Thyroid gland (tissue), 4 donors: ENCODE measurements around the gene TCHP. TPM values are rescaled to one million over a fixed set of nuclear protein-coding genes. Genes with fewer than 3 reads are reported as not detected.
"Not testable (repeated sequence)": the region's sequence is repeated elsewhere in the genome, so short reads cannot be mapped to it uniquely, and the experiment has no call there.

Experiments used
- DNase-seq, 2 donors: peaks; one replicate each; pipeline ENCODE4 v3.0.0-alpha.2; 2019
- H3K27ac ChIP-seq, 3 donors: fragments of 200-600 bp; sonication (generic); 1 replicate in 2 of 3; 2 replicates in 1 of 3; pipeline ENCODE4 v1.5.1; 2016 to 2019; ENCODE audit warnings: mild to moderate bottlenecking in 1 of 3, moderate library complexity in 1 of 3
- H3K27me3 ChIP-seq: fragments of 200-600 bp; sonication (generic); one replicate; pipeline ENCODE4 v1.5.1; 2019
- H3K36me3 ChIP-seq, 2 donors: fragments of 200-600 bp; sonication (generic); one replicate each; pipeline ENCODE4 v1.5.1; 2016 to 2019
- H3K4me1 ChIP-seq, 2 donors: fragments of 200-600 bp; sonication (generic); one replicate each; pipeline ENCODE4 v1.5.1; 2017 to 2019
- H3K4me3 ChIP-seq, 3 donors: fragments of 200-600 bp; sonication (generic); replicated peaks in 1 of 3; 1 replicate in 2 of 3; 2 replicates in 1 of 3; pipeline ENCODE4 v1.5.1; 2016; ENCODE audit warnings: mild to moderate bottlenecking in 1 of 3
- H3K9me3 ChIP-seq: fragments of 200-600 bp; sonication (generic); one replicate; pipeline ENCODE4 v1.5.1; 2017
- CTCF ChIP-seq, 6 experiments: fragments of 200-600 bp in 3 of 6; fragments of 450-650 bp in 3 of 6; sonication (generic) in 3 of 6; IDR thresholded peaks; one replicate each; pipeline ENCODE4 v1.5.1; 2016 to 2019; ENCODE audit warnings: antibody characterized with exemption in 6 of 6, mild to moderate bottlenecking in 2 of 6, inconsistent platforms in 1 of 6, moderate library complexity in 1 of 6
- POLR2A ChIP-seq, 2 donors: fragments of 450-650 bp; IDR thresholded peaks; one replicate each; pipeline ENCODE4 v1.6.1; 2017; ENCODE audit warnings: antibody characterized with exemption in 2 of 2, mild to moderate bottlenecking in 2 of 2, moderate library complexity in 1 of 2
- WGBS, 2 donors: methylation state at CpG; one replicate each; pipeline ENCODE4 v1.1.5; 2017; 5-methylcytosine and 5-hydroxymethylcytosine counted together
- intact Hi-C: fragments of 100-400 bp; cut with DNase I; formaldehyde crosslinking; loops from one replicate; pipeline ENCODE4 v1.15.1; 2023
- total RNA-seq, 4 donors: library from RNA; depleted of rRNA; stranded (reverse); fragments of >200 nt; gene quantifications; one replicate each; pipeline ENCODE4 v1.2.3, GENCODE V29; 2016

TCHP gene
- total RNA-seq, 4 donors from 2014 or later = 16.4 to 25.8 (median 24.3) TPM

- H3K4me3 ChIP-seq = no peak overlapping the region
- no peak overlapping the region for H3K27ac ChIP-seq
- no peaks in the 10 kb centered on the region for H3K4me1 ChIP-seq
- 83 to 85% methylated on average over 8 of the region's 8 CpGs for WGBS, 2 donors
- intact Hi-C loops = no loop called here
- peak in 1 of 2 donors; percentile 33 for DNase-seq
- peaks cover 27 to 37% of the 10 kb centered on the region in 2 donors for H3K36me3 ChIP-seq
- no peaks in the 10 kb centered on the region for H3K27me3 ChIP-seq
- H3K9me3 ChIP-seq = no peaks in the 10 kb centered on the region
- TF ChIP-seq POLR2A (IDR thresholded peaks at IDR 0.05) (no peak), CTCF (IDR thresholded peaks at IDR 0.05) (peak in 4 of 6 experiments; percentile 21 to 44 (median 28))
These were observed 27.5 kb downstream of the TCHP start for GRCh38 chr12:109927622-109928021.

- H3K9me3 ChIP-seq = no peaks in the 10 kb centered on the region
- TF ChIP-seq POLR2A (IDR thresholded peaks at IDR 0.05) (no peak), CTCF (IDR thresholded peaks at IDR 0.05) (no peak)
- no peaks in the 10 kb centered on the region for H3K4me1 ChIP-seq
- intact Hi-C loops = no loop called here
- no peak for DNase-seq
- H3K4me3 ChIP-seq = no peak overlapping the region
- no peaks in the 10 kb centered on the region for H3K27me3 ChIP-seq
- H3K36me3 ChIP-seq = peaks cover 32 to 42% of the 10 kb centered on the region in 2 donors
- no peak overlapping the region for H3K27ac ChIP-seq
- 92 to 96% methylated on average over 12 of the region's 12 CpGs for WGBS, 2 donors
These were observed 28.1 kb downstream of the TCHP start for GRCh38 chr12:109928058-109928656.

- H3K4me3 ChIP-seq, DNase-seq, H3K27ac ChIP-seq, H3K27me3 ChIP-seq, intact Hi-C loops, H3K4me1 ChIP-seq, H3K9me3 ChIP-seq: not testable (repeated sequence)
- 92 to 96% methylated on average over 14 of the region's 14 CpGs for WGBS, 2 donors
- H3K36me3 ChIP-seq = peaks cover 32 to 47% of the 10 kb centered on the region in 2 donors
These were observed 29.3 kb downstream of the TCHP start for GRCh38 chr12:109929326-109929725.

- H3K27ac ChIP-seq = no peak overlapping the region
- no peaks in the 10 kb centered on the region for H3K27me3 ChIP-seq
- intact Hi-C loops = no loop called here
- no peak overlapping the region for H3K4me3 ChIP-seq
- no peak for DNase-seq
- peaks cover 0 to 15% of the 10 kb centered on the region in 2 donors for H3K4me1 ChIP-seq
- 83 to 85% methylated on average over 16 of the region's 16 CpGs for WGBS, 2 donors
- TF ChIP-seq CTCF (IDR thresholded peaks at IDR 0.05) = no peak
- TF ChIP-seq POLR2A (IDR thresholded peaks at IDR 0.05) = no peak
- peaks cover 32 to 47% of the 10 kb centered on the region in 2 donors for H3K36me3 ChIP-seq
- H3K9me3 ChIP-seq = no peaks in the 10 kb centered on the region
These were observed 30.1 kb downstream of the TCHP start for GRCh38 chr12:109930028-109930800.

GRCh38 chr12:109931143-109931542 lies 31.1 kb downstream of the TCHP start:
- 87 to 91% methylated on average over 5 of the region's 5 CpGs for WGBS, 2 donors
- no peak overlapping the region for H3K27ac ChIP-seq

More at GRCh38 chr12:109931143-109931542, 31.1 kb downstream of the TCHP start:
- H3K27me3 ChIP-seq = no peaks in the 10 kb centered on the region
- peaks cover 32 to 47% of the 10 kb centered on the region in 2 donors for H3K36me3 ChIP-seq
- H3K4me3 ChIP-seq = no peak overlapping the region
- no peaks in the 10 kb centered on the region for H3K9me3 ChIP-seq
- DNase-seq = no peak
- intact Hi-C loops = no loop called here
- TF ChIP-seq POLR2A (IDR thresholded peaks at IDR 0.05) (no peak), CTCF (IDR thresholded peaks at IDR 0.05) (no peak)
- H3K4me1 ChIP-seq = peaks cover 0 to 15% of the 10 kb centered on the region in 2 donors
